Activated CD8-positive, alpha-beta T cell treated with anti-CD3 and anti-CD28 coated beads, Interleukin-2, amount 10 ng/mL, durations not matched to agents 7 days and 5 days (primary cell): ENCODE measurements around the gene PNMA8C. TPM values are rescaled to one million over a fixed set of nuclear protein-coding genes. Genes with fewer than 3 reads are reported as not detected.

ENCODE experiments used
- ATAC-seq: fragments of 150-1000 bp; cut with Tn5 transposase; one replicate; pipeline ENCODE4 v1.10.0; 2021; ENCODE audit warnings: moderate library complexity
- CTCF ChIA-PET: fragments of 350-600 bp; sonication (Branson Sonifier 250); formaldehyde crosslinking; loops from one replicate; lab custom pipeline; 2021; ENCODE audit warnings: antibody characterized with exemption; lab: Charles Lee
- POLR2A ChIA-PET: fragments of 350-600 bp; sonication (Branson Sonifier 250); formaldehyde crosslinking; loops from one replicate; lab custom pipeline; 2021; ENCODE audit warnings: antibody characterized with exemption; lab: Charles Lee
- DNase-seq: peaks from one replicate; pipeline ENCODE4 v3.0.0-alpha.2; 2020
- H3K27ac Mint-ChIP-seq: one replicate; pipeline ENCODE4 v1.8.0; 2021; ENCODE audit warnings: mild to moderate bottlenecking, mixed read lengths
- H3K27me3 Mint-ChIP-seq: one replicate; pipeline ENCODE4 v1.8.0; 2021; ENCODE audit warnings: low read depth, mixed read lengths
- H3K36me3 Mint-ChIP-seq: one replicate; pipeline ENCODE4 v1.8.0; 2021; ENCODE audit warnings: low read depth, mixed read lengths
- H3K4me1 Mint-ChIP-seq: one replicate; pipeline ENCODE4 v1.8.0; 2021; ENCODE audit warnings: low read depth, mixed read lengths
- H3K4me3 Mint-ChIP-seq: one replicate; pipeline ENCODE4 v1.8.0; 2021; ENCODE audit warnings: mild to moderate bottlenecking, mixed read lengths
- H3K9me3 Mint-ChIP-seq: one replicate; pipeline ENCODE4 v1.8.0; 2022; ENCODE audit warnings: mixed read lengths; ENCODE audit not compliant: insufficient read depth
- total RNA-seq, 2 experiments: library from RNA; stranded (reverse); gene quantifications; one replicate each; pipeline ENCODE4 v1.2.3, GENCODE V29; 2021

Gene PNMA8C
- total RNA-seq, 2 experiments from 2014 or later, result 0.08 TPM; not detected in 1

DNA sequence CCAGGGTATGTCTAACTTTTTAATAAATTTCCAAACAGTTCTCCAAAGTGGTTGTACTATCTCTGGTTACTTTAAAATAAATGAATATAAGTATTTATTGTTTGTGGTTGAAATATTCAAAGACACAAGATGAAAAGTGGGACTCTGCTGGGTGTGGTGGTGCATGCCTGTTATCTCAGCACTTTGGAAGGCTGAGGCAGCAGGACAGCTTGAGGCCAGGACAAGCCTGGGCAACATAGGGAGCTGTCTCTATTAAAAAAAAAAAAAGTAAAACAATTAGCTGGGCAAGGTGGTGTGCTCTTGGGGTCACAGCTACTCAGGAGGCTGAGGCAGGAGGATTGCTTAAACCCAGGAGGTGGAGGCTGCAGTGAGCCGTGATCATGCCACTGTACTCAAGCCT is 32.2 kb upstream of the PNMA8C start:
- Mint-ChIP-seq H3K4me1 (no peaks in the 10 kb centered on the region), H3K9me3 (no peaks in the 10 kb centered on the region), H3K4me3 (no peak overlapping the region), H3K27me3 (peaks cover 13% of the 10 kb centered on the region), H3K36me3 (no peaks in the 10 kb centered on the region), H3K27ac (no peak overlapping the region)
- ChIA-PET POLR2A (no interaction called here), CTCF (interaction anchor here (1.3 kb wide), 1 partner anchor 66 kb away, joined by 3 read pairs; no protein-coding TSS in a partner anchor)
- ATAC-seq, result no peak
- no peak for DNase-seq

DNA sequence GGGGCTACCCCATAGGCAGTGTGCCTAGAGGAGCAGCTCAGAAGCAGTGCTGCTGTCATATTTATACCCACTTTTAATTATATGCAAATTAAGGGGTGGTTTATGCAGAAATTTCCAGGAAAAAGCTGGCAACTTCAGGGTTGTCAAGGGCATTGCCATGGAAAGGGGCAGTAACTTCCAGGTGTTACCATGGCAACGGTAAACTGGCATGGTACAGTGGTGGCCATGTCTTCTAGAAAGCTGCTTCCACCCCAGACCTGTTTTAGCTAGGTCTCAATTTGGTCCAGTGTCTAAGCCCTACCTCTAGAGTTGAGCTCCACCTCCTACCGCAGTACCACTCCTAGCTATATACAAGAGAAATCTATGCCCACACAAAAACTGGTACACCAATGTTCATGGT is 31.3 kb upstream of the PNMA8C start:
- Mint-ChIP-seq H3K27me3 (peaks cover 13% of the 10 kb centered on the region), H3K4me3 (no peak overlapping the region), H3K36me3 (no peaks in the 10 kb centered on the region), H3K27ac (no peak overlapping the region), H3K9me3 (no peaks in the 10 kb centered on the region), H3K4me1 (no peaks in the 10 kb centered on the region)
- ATAC-seq (no peak), DNase-seq (no peak)
- CTCF ChIA-PET, result interaction anchor here (1.3 kb wide), 1 partner anchor 65 kb away, joined by 3 read pairs; no protein-coding TSS in a partner anchor
- POLR2A ChIA-PET, result no interaction called here

DNA sequence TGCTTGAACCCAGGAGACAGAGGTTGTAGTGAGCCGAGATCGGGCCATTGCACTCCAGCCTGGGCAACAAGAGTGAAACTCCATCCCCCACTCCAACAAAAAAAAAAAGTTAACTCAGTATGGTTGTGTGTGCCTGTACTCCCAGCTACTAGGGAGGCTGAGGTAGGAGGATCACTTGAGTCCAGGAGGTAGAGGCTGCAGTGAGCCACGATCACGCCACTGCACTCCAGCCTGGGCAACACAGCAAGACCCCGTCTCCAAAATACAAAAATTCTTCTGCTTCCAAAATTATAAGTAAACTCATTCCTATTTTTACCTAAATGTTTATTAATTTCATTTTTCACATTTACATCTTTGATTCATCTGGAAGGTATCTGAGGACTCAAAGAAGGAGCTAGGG is 28.2 kb upstream of the PNMA8C start:
- H3K27me3 Mint-ChIP-seq, result peaks cover 14% of the 10 kb centered on the region
- no peaks in the 10 kb centered on the region for H3K36me3 Mint-ChIP-seq
- H3K4me1 Mint-ChIP-seq, result no peaks in the 10 kb centered on the region
- CTCF ChIA-PET, result interaction anchor here (0.7 kb wide), 1 partner anchor 27 kb away, joined by 3 read pairs; no protein-coding TSS in a partner anchor
- POLR2A ChIA-PET, result no interaction called here
- DNase-seq, result no peak
- no peaks in the 10 kb centered on the region for H3K9me3 Mint-ChIP-seq
- no peak for ATAC-seq
- H3K4me3 Mint-ChIP-seq, result no peak overlapping the region
- H3K27ac Mint-ChIP-seq, result no peak overlapping the region

DNA sequence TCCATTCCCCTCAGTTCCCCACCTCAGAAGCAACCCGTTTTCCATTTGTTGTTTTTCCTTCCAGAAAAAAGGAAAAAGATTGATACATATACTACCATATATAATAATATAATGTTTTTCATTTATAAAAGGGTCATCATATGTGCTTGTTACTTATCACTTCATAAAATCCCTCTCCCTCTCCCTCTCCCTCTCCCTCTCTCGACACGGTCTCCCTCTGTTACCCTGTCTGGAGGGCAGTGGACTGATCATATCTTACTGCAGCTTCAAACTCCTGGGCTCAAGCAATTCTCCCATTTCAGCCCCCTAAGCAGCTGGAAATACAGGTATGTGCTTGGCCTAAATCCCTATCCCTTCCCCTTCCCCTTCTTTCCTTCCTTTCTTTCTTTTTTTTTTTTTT is 25.5 kb upstream of the PNMA8C start:
- DNase-seq (no peak), ATAC-seq (no peak)
- peaks cover 3% of the 10 kb centered on the region for H3K36me3 Mint-ChIP-seq
- H3K27me3 Mint-ChIP-seq, result peaks cover 17% of the 10 kb centered on the region
- ChIA-PET POLR2A (no interaction called here), CTCF (no interaction called here)
- H3K4me3 Mint-ChIP-seq, result no peak overlapping the region
- H3K27ac Mint-ChIP-seq, result no peak overlapping the region
- peaks cover 7% of the 10 kb centered on the region for H3K9me3 Mint-ChIP-seq
- no peaks in the 10 kb centered on the region for H3K4me1 Mint-ChIP-seq

DNA sequence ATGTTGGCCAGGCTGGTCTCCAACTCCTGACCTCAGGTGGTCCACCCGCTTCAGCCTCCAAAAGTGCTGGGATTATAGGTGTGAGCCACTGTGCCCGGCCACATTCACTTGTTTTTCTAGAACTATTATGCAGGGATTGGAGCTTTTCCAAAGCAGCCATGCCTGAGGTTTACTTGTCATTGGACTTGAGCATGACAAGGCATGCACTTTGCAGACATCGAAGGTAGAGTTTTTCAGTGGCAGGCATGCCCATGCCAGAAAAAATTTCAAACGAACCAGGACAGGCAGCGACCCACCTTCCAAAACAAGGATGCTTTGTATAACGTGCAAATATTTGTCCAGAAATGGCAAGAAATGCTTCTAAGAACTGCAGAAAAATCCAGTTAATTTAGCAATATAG is 24.9 kb upstream of the PNMA8C start:
- H3K9me3 Mint-ChIP-seq, result peaks cover 9% of the 10 kb centered on the region
- H3K36me3 Mint-ChIP-seq, result peaks cover 3% of the 10 kb centered on the region
- H3K27ac Mint-ChIP-seq, result no peak overlapping the region
- no peak overlapping the region for H3K4me3 Mint-ChIP-seq
- ChIA-PET POLR2A (no interaction called here), CTCF (no interaction called here)
- DNase-seq, result no peak
- H3K27me3 Mint-ChIP-seq, result peaks cover 18% of the 10 kb centered on the region
- no peak for ATAC-seq
- H3K4me1 Mint-ChIP-seq, result no peaks in the 10 kb centered on the region

DNA sequence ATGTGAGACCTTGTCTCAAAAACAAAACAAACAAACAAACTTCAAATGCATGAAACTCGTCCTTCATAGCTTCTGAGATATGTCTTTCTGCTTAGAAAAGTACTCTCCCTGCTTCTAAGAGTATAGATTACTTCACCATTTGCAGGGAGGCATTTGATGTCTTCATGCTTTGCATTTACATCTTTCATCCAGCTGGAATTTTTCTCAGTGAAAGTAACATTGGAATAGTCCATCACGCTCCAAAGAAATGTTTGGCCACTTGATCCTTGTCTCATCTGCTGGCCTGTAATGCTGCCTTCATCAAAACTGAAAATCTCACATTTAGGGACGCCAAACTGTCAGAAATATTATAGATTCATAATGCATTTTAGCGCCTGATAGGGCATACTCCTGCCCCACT is 23.4 kb upstream of the PNMA8C start:
- H3K27me3 Mint-ChIP-seq, result peaks cover 16% of the 10 kb centered on the region
- H3K36me3 Mint-ChIP-seq, result peaks cover 3% of the 10 kb centered on the region
- no peak overlapping the region for H3K27ac Mint-ChIP-seq
- POLR2A ChIA-PET, result no interaction called here
- peaks cover 9% of the 10 kb centered on the region for H3K9me3 Mint-ChIP-seq
- no peaks in the 10 kb centered on the region for H3K4me1 Mint-ChIP-seq
- CTCF ChIA-PET, result interaction anchor here (1.2 to 1.5 kb wide), 2 partner anchors 10 to 47 kb away, joined by 3 read pairs; no protein-coding TSS in a partner anchor
- ATAC-seq (no peak), DNase-seq (no peak)
- no peak overlapping the region for H3K4me3 Mint-ChIP-seq

DNA sequence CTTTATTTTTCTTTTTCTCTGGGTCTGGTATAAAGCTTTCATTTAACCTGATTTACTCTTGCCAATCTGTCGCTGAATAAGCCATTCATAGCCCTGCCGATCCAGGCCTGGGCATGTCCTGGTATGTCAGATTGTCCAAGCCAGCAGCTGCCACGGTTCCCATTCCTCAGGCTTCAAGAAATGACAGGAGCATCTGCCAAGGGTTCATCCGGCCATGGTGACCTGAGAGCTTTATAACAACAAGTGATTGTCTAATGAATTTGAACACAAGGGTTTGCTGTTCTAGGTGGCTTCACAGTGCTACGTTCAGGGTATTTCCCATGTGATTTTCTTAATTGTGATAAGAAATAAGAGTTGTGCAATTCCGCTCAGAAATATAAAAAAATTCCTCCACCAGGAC is 22.6 kb upstream of the PNMA8C start:
- no peak overlapping the region for H3K4me3 Mint-ChIP-seq
- ChIA-PET CTCF (interaction anchor here (1.2 kb wide), 1 partner anchor 46 kb away, joined by 3 read pairs; no protein-coding TSS in a partner anchor), POLR2A (interaction anchor here (0.7 kb wide), 1 partner anchor 1677 kb away, joined by 3 read pairs; no protein-coding TSS in a partner anchor)
- peaks cover 3% of the 10 kb centered on the region for H3K36me3 Mint-ChIP-seq
- H3K4me1 Mint-ChIP-seq, result no peaks in the 10 kb centered on the region
- H3K27ac Mint-ChIP-seq, result no peak overlapping the region
- peaks cover 16% of the 10 kb centered on the region for H3K27me3 Mint-ChIP-seq
- DNase-seq (no peak), ATAC-seq (no peak)
- peaks cover 9% of the 10 kb centered on the region for H3K9me3 Mint-ChIP-seq

DNA sequence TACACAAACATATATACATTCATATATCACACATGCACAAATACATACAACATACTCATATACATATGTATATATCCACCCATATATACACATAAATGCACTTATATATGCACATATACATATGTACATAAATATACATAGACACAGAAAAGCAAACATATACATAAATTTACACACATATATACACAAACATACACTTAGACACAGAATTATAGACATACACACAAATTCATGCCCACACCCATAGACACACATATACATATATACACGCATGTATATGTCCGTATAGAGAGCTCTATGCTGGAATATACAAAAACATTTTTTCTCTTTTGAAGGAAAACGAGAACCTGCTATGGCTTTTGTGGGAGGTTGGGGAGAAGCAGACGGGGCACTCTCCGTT is 22.0 kb upstream of the PNMA8C start:
- no peak overlapping the region for H3K27ac Mint-ChIP-seq
- ChIA-PET CTCF (no interaction called here), POLR2A (no interaction called here)
- peaks cover 9% of the 10 kb centered on the region for H3K9me3 Mint-ChIP-seq
- no peaks in the 10 kb centered on the region for H3K4me1 Mint-ChIP-seq
- peaks cover 3% of the 10 kb centered on the region for H3K36me3 Mint-ChIP-seq
- no peak for DNase-seq
- ATAC-seq, result no peak
- peaks cover 16% of the 10 kb centered on the region for H3K27me3 Mint-ChIP-seq
- H3K4me3 Mint-ChIP-seq, result no peak overlapping the region

DNA sequence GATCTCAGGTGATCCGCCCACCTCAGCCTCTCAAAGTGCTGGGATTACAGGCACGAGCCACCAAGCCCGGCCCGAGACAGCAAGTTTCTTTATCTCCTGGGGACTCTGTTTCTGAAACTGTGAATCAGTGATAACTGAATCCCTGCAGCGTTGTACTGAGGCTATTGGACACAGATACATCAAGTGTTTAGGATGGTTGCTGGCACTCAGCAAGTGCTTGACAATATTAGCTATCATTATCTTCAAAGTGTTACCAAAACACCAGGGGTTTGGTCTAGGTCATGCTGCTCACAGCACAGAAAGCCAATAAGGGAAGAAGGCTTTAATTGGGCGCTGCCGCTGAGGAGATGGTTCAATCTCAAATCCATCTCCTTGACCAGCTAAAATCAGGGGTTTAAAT is 20.5 kb upstream of the PNMA8C start:
- H3K9me3 Mint-ChIP-seq, result peaks cover 9% of the 10 kb centered on the region
- DNase-seq (no peak), ATAC-seq (no peak)
- H3K27ac Mint-ChIP-seq, result no peak overlapping the region
- no peaks in the 10 kb centered on the region for H3K4me1 Mint-ChIP-seq
- POLR2A ChIA-PET, result no interaction called here
- H3K36me3 Mint-ChIP-seq, result peaks cover 3% of the 10 kb centered on the region
- CTCF ChIA-PET, result no interaction called here
- no peak overlapping the region for H3K4me3 Mint-ChIP-seq
- H3K27me3 Mint-ChIP-seq, result peaks cover 16% of the 10 kb centered on the region

DNA sequence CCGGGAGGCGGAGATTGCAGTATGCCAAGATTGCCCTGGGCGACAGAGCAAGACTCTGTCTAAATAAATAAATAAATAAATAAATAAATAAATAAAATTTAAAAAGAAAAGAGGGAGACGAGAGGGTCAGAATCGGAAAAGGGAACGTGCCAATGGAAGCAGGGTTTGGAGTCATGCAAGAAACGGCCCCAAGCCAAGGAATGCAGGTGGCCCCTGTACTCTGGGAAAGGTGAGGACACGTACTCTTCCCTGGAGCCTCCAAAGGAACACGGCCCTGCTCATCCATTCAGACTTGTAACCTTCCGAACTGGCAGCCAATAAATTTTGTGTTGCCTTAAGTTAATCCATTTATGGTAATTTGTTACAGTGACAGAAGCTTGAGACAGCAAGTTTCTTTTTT is 19.9 kb upstream of the PNMA8C start:
- H3K36me3 Mint-ChIP-seq, result peaks cover 3% of the 10 kb centered on the region
- no peak overlapping the region for H3K27ac Mint-ChIP-seq
- no peak overlapping the region for H3K4me3 Mint-ChIP-seq
- peaks cover 16% of the 10 kb centered on the region for H3K27me3 Mint-ChIP-seq
- DNase-seq (no peak), ATAC-seq (no peak)
- no peaks in the 10 kb centered on the region for H3K4me1 Mint-ChIP-seq
- peaks cover 9% of the 10 kb centered on the region for H3K9me3 Mint-ChIP-seq
- ChIA-PET CTCF (no interaction called here), POLR2A (no interaction called here)

DNA sequence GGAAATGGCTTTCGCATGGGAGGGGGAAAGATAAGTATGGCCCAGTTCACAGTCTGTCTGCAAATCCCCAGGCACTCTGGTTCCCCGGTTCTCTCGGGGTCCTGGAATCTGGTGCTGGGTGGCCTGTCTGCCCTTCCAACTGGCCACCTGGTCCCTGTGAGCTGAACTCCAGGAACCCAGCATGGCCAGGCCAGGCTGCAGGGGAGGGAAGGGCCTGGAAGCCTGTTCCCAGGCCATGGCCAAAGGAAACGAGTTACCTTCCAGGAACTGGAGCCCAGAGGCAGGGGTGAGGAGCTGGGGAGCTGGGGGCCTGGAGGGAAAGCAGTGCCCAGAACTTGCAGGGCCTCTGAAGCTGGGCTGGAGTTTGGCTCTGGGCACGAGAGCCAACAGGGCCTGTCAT is 19.1 kb upstream of the PNMA8C start:
- ChIA-PET POLR2A (interaction anchor here (0.6 kb wide), 2 partner anchors 37 to 92 kb away, joined by 4 read pairs; no protein-coding TSS in a partner anchor), CTCF (no interaction called here)
- Mint-ChIP-seq H3K9me3 (peaks cover 9% of the 10 kb centered on the region), H3K4me3 (no peak overlapping the region), H3K27ac (no peak overlapping the region), H3K36me3 (peaks cover 3% of the 10 kb centered on the region), H3K27me3 (peaks cover 16% of the 10 kb centered on the region), H3K4me1 (no peaks in the 10 kb centered on the region)
- DNase-seq, result no peak
- no peak for ATAC-seq

DNA sequence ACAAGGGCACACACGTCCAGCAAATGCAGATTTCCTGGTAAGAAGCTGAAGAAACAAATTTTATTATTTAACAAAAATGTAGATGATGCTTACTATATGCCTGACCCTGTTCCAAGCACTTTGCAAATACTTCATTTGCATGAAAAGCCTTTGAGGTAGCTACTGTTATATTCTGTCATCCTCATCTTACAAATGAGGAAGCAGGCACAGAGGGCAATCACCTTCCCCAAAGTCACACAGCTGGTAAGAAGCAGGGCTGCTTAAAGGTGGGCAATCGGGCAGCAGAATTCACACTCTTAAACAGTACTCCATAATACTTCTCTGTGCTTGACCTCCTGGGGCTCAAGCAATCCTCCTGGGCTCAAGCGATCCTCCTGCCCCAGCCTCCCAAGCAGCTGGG is 18.3 kb upstream of the PNMA8C start:
- no peak overlapping the region for H3K4me3 Mint-ChIP-seq
- peaks cover 13% of the 10 kb centered on the region for H3K27me3 Mint-ChIP-seq
- no peak overlapping the region for H3K27ac Mint-ChIP-seq
- no peaks in the 10 kb centered on the region for H3K4me1 Mint-ChIP-seq
- ATAC-seq (no peak), DNase-seq (no peak)
- CTCF ChIA-PET, result no interaction called here
- peaks cover 9% of the 10 kb centered on the region for H3K9me3 Mint-ChIP-seq
- peaks cover 3% of the 10 kb centered on the region for H3K36me3 Mint-ChIP-seq
- POLR2A ChIA-PET, result no interaction called here

DNA sequence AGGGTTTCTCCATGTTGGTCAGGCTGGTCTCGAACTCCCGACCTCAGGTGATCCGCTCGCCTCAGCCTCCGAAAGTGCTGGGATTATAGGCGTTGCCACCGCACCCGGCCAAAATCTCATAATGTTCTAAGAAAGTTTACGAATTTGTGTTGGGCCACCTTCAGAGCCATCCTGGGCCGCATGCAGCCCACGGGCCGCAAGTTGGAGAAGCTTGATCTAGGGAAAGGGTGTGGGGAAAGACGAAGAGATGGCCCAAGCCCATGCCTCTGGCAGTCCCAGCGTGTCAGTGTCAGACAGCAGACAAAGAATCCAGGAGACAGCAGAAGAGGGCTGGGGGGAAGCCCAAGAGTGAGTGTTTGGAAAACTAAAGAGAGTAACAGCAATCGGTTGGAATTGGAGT is 17.3 kb upstream of the PNMA8C start:
- DNase-seq (no peak), ATAC-seq (no peak)
- no peak overlapping the region for H3K4me3 Mint-ChIP-seq
- ChIA-PET POLR2A (no interaction called here), CTCF (no interaction called here)
- no peak overlapping the region for H3K27ac Mint-ChIP-seq
- H3K9me3 Mint-ChIP-seq, result peaks cover 9% of the 10 kb centered on the region
- H3K36me3 Mint-ChIP-seq, result peaks cover 3% of the 10 kb centered on the region
- H3K4me1 Mint-ChIP-seq, result no peaks in the 10 kb centered on the region
- H3K27me3 Mint-ChIP-seq, result peaks cover 10% of the 10 kb centered on the region
